ENCODE measurements around the gene ASPRV1. TPM values are rescaled to one million over a fixed set of nuclear protein-coding genes. Genes with fewer than 3 reads are reported as not detected.
"Not testable (repeated sequence)": the region's sequence is repeated elsewhere in the genome, so short reads cannot be mapped to it uniquely, and the experiment has no call there.

Gene ASPRV1
- total and polyA plus RNA-seq, 2 donors (not counting 3 experiments of a cell fraction or from before 2014, with no cell fraction given): 0.15 to 0.22 TPM

- H3K4me2 ChIP-seq (ENCODE audit: insufficient read depth, low read length): no peak overlapping the region
- H3K9me3 ChIP-seq (replicated peaks; ENCODE audit: control insufficient read depth, insufficient read depth, low read length): no peaks in the 10 kb centered on the region
- no peaks in the 10 kb centered on the region for H4K20me1 ChIP-seq (replicated peaks; ENCODE audit: control insufficient read depth, extremely low read depth, insufficient read depth, low read length)
- ChIA-PET CTCF (interaction anchor here (0.7 to 1.0 kb wide), 3 partner anchors 11 to 69 kb away, joined by 3 read pairs; no protein-coding TSS in a partner anchor), POLR2A (no interaction called here)
- H3K9ac ChIP-seq (replicated peaks; ENCODE audit: extremely low read depth, insufficient read depth, low read length): no peak overlapping the region
- H3K4me1 ChIP-seq (ENCODE audit: control insufficient read depth, extremely low read depth, insufficient read depth, low read length): no peaks in the 10 kb centered on the region
- H3K4me3 ChIP-seq (replicated peaks in 1 of 3; ENCODE audit: insufficient read depth in 1 of 3, low read depth in 1 of 3, low read length in 3 of 3): no peak overlapping the region
- H3K9me1 ChIP-seq (replicated peaks; ENCODE audit: control insufficient read depth, extremely low read depth, insufficient read depth, low read length): no peaks in the 10 kb centered on the region
- dilution Hi-C loops (cut with MboI; ENCODE audit: extremely low pct_ligation_motif_present, low sequenced_read_pairs): no loop called here
- FAIRE-seq (peak; percentile 4), DNase-seq (ENCODE audit: low read depth, low spot score) (peak; percentile 31)
- no peaks in the 10 kb centered on the region for H3K36me3 ChIP-seq (ENCODE audit: control insufficient read depth in 2 of 2, extremely low read depth in 1 of 2, insufficient read depth in 2 of 2, low read length in 2 of 2)
- no TSS peak for BruUV-seq (replicated peaks)
- TF ChIP-seq CTCF (IDR thresholded peaks at IDR 0.05; ENCODE audit: extremely low read depth in 1 of 2, insufficient read depth in 1 of 2, low read depth in 1 of 2, low read length in 2 of 2) (no peak), FOS (IDR thresholded peaks at IDR 0.05; ENCODE audit: borderline replicate concordance, insufficient read depth, low read length) (no peak), POLR2A (IDR thresholded peaks at IDR 0.05; ENCODE audit: low read depth, low read length) (no peak), EZH2 (IDR thresholded peaks at IDR 0.05; ENCODE audit: borderline replicate concordance, low read depth, low read length, severe bottlenecking) (no peak), JUN (IDR thresholded peaks at IDR 0.05; ENCODE audit: borderline replicate concordance, insufficient read depth, insufficient read length, low read depth) (no peak), GATA2 (IDR thresholded peaks at IDR 0.05; ENCODE audit: insufficient read depth, insufficient read length, low read depth, low read length) (no peak), POLR2AphosphoS5 (IDR thresholded peaks at IDR 0.05; ENCODE audit: insufficient read depth, low read depth, low read length) (no peak), MYC (IDR thresholded peaks at IDR 0.05; ENCODE audit: low read depth, low read length) (no peak)
- H3K27me3 ChIP-seq (ENCODE audit: control insufficient read depth in 2 of 2, insufficient read depth in 2 of 2, low read length in 2 of 2): no peaks in the 10 kb centered on the region
- no peak overlapping the region for H3K27ac ChIP-seq (ENCODE audit: insufficient read depth, low read depth, low read length)
- intact Hi-C loops (cut with micrococcal nuclease): loop anchor here (5.0 kb wide), 1 partner anchor 55 kb away; no protein-coding TSS in a partner anchor
- H2AFZ ChIP-seq (ENCODE audit: low read depth, low read length): no peak overlapping the region
- H3K79me2 ChIP-seq (ENCODE audit: control insufficient read depth, insufficient read depth, low read length): no peaks in the 10 kb centered on the region
Measured at GRCh38 chr2:70002241-70002899, 40.9 kb upstream of the ASPRV1 start.

- H3K79me2 ChIP-seq (ENCODE audit: control insufficient read depth, insufficient read depth, low read length); H3K9ac ChIP-seq (replicated peaks; ENCODE audit: extremely low read depth, insufficient read depth, low read length); dilution Hi-C loops (cut with MboI; ENCODE audit: extremely low pct_ligation_motif_present, low sequenced_read_pairs); H3K27me3 ChIP-seq (ENCODE audit: control insufficient read depth in 2 of 2, insufficient read depth in 2 of 2, low read length in 2 of 2); H3K36me3 ChIP-seq (ENCODE audit: control insufficient read depth in 2 of 2, extremely low read depth in 1 of 2, insufficient read depth in 2 of 2, low read length in 2 of 2); FAIRE-seq; H3K4me2 ChIP-seq (ENCODE audit: insufficient read depth, low read length); H3K9me3 ChIP-seq (replicated peaks; ENCODE audit: control insufficient read depth, insufficient read depth, low read length); H3K27ac ChIP-seq (ENCODE audit: insufficient read depth, low read depth, low read length); CTCF ChIA-PET; BruUV-seq (replicated peaks); H4K20me1 ChIP-seq (replicated peaks; ENCODE audit: control insufficient read depth, extremely low read depth, insufficient read depth, low read length); POLR2A ChIA-PET; H3K9me1 ChIP-seq (replicated peaks; ENCODE audit: control insufficient read depth, extremely low read depth, insufficient read depth, low read length); H2AFZ ChIP-seq (ENCODE audit: low read depth, low read length); H3K4me3 ChIP-seq (replicated peaks in 1 of 3; ENCODE audit: insufficient read depth in 1 of 3, low read depth in 1 of 3, low read length in 3 of 3); DNase-seq (ENCODE audit: low read depth, low spot score); H3K4me1 ChIP-seq (ENCODE audit: control insufficient read depth, extremely low read depth, insufficient read depth, low read length): not testable (repeated sequence)
- intact Hi-C loops (cut with micrococcal nuclease): loop anchor here (5.0 kb wide), 1 partner anchor 53 kb away; no protein-coding TSS in a partner anchor
Measured at GRCh38 chr2:70000529-70000928, 39.1 kb upstream of the ASPRV1 start.

All from endothelial cell of umbilical vein (primary cell).